Vagina (tissue), 2 donors: ENCODE data around the gene GNA15. TPM values are rescaled to one million over a fixed set of nuclear protein-coding genes. Genes with fewer than 3 reads are reported as not detected.
A peak's percentile ranks its signal among the peaks of the same experiment; 100 is the strongest.

Experiments
- DNase-seq, 2 donors: peaks; one replicate each; pipeline ENCODE4 v3.0.0-alpha.2; 2017; ENCODE audit errors: extremely low spot score in 2 of 2
- H3K27ac ChIP-seq: fragments of 200-600 bp; sonication (generic); one replicate; pipeline ENCODE4 v1.5.1; 2019
- H3K27me3 ChIP-seq: fragments of 200-600 bp; sonication (generic); one replicate; pipeline ENCODE4 v1.5.1; 2019
- H3K36me3 ChIP-seq, 2 donors: fragments of 200-600 bp; sonication (generic); one replicate each; pipeline ENCODE4 v1.5.1; 2017 to 2019
- H3K4me1 ChIP-seq: fragments of 200-600 bp; sonication (generic); one replicate; pipeline ENCODE4 v1.5.1; 2019
- H3K4me3 ChIP-seq, 2 donors: fragments of 200-600 bp; sonication (generic); 1 replicate in 1 of 2; 2 replicates in 1 of 2; pipeline ENCODE4 v1.5.1; 2016 to 2019
- H3K9me3 ChIP-seq: fragments of 200-600 bp; sonication (generic); one replicate; pipeline ENCODE4 v1.5.1; 2019
- POLR2A ChIP-seq, 2 donors: fragments of 450-650 bp; IDR thresholded peaks; one replicate each; pipeline ENCODE4 v1.6.1; 2017; ENCODE audit warnings: antibody characterized with exemption in 2 of 2, mild to moderate bottlenecking in 2 of 2, moderate library complexity in 2 of 2
- POLR2AphosphoS5 ChIP-seq, 2 donors: sonication (generic); formaldehyde crosslinking; IDR thresholded peaks; one replicate each; pipeline ENCODE4 v1.9.0; 2017; ENCODE audit warnings: antibody characterized with exemption in 2 of 2, mild to moderate bottlenecking in 2 of 2, low read depth in 1 of 2; ENCODE audit not compliant: insufficient read depth in 1 of 2
- intact Hi-C: fragments of 100-400 bp; cut with DNase I; formaldehyde crosslinking; loops from one replicate; pipeline ENCODE4 v1.15.1; 2023
- total RNA-seq: library from RNA; depleted of rRNA; stranded (reverse); fragments of >200 nt; gene quantifications from one replicate; pipeline ENCODE4 v1.2.3, GENCODE V29; 2016
- TF ChIP-seq, protein P1 (sequence below), 3 experiments: fragments of 450-650 bp in 2 of 3; fragments of 200-600 bp in 1 of 3; sonication (generic) in 1 of 3; IDR thresholded peaks; one replicate each; pipeline ENCODE4 v1.5.1; 2017 to 2019; ENCODE audit warnings: antibody characterized with exemption in 3 of 3, mild to moderate bottlenecking in 2 of 3, moderate library complexity in 2 of 3

GNA15 gene
- total RNA-seq, 1 donor from 2014 or later = 28.2 TPM

DNA sequence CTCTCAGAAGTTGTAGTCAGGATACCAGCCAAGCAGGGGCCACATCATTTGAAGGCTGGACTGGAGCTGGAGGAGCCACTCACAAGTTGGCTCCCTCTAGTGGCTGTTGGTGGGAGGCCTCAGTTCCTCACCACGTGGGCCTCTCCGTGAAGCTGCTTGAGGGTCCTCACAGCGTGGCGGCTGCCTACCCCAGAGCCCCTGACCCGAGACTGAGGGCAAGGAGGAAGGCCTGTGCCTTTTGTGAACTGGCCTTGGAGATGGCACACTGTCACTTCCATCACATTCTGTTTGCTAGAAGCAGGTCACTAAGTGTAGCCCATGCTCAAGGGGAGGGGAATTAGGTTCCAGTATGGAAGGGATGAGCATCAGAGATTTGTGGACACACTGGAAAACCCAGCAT is 27.1 kb upstream of the GNA15 start:
- H3K4me1 ChIP-seq = peaks cover 46% of the 10 kb centered on the region
- intact Hi-C loops = loop anchor here (5.0 to 10.0 kb wide), 2 partner anchors 41 to 154 kb away; no protein-coding TSS in a partner anchor

DNA sequence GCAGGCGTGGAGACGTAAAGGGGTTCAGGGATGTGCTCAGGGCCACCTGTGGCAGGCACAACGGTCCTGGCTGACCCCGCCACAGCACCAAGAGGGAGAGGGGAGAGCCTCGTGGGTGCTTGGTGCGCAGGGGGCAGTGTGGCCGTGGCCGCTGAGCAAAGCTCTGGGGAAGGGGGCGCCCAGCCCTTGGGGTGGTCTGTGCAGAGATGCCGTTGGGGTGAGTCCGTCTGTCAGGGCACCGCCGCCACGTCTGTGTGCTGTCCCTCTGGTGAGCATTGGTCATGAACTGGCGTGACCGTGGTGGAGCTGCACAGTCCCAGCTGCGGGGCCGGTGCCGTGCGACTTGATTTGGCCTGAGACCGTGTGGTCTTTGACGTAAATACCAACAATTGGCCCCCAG is 26.3 kb upstream of the GNA15 start:
- H3K4me3 ChIP-seq = no peak overlapping the region
- DNase-seq = no peak
- no peak for TF ChIP-seq POLR2A (IDR thresholded peaks at IDR 0.05)
- TF ChIP-seq, protein P1, sequence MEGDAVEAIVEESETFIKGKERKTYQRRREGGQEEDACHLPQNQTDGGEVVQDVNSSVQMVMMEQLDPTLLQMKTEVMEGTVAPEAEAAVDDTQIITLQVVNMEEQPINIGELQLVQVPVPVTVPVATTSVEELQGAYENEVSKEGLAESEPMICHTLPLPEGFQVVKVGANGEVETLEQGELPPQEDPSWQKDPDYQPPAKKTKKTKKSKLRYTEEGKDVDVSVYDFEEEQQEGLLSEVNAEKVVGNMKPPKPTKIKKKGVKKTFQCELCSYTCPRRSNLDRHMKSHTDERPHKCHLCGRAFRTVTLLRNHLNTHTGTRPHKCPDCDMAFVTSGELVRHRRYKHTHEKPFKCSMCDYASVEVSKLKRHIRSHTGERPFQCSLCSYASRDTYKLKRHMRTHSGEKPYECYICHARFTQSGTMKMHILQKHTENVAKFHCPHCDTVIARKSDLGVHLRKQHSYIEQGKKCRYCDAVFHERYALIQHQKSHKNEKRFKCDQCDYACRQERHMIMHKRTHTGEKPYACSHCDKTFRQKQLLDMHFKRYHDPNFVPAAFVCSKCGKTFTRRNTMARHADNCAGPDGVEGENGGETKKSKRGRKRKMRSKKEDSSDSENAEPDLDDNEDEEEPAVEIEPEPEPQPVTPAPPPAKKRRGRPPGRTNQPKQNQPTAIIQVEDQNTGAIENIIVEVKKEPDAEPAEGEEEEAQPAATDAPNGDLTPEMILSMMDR (IDR thresholded peaks at IDR 0.05) = no peak
- no peak for TF ChIP-seq POLR2AphosphoS5 (IDR thresholded peaks at IDR 0.05; ENCODE audit: insufficient read depth in 1 of 2, low read depth in 1 of 2)
- intact Hi-C loops = loop anchor here (5.0 to 10.0 kb wide), 2 partner anchors 42 to 155 kb away; no protein-coding TSS in a partner anchor
- H3K27ac ChIP-seq = no peak overlapping the region
- H3K27me3 ChIP-seq = no peaks in the 10 kb centered on the region
- H3K9me3 ChIP-seq = no peaks in the 10 kb centered on the region
- H3K36me3 ChIP-seq = peaks cover 0 to 3% of the 10 kb centered on the region in 2 donors
- peaks cover 39% of the 10 kb centered on the region for H3K4me1 ChIP-seq

More for the DNA sequence above, 27.1 kb upstream of the GNA15 start:
- H3K36me3 ChIP-seq = no peaks in the 10 kb centered on the region
- H3K27me3 ChIP-seq = no peaks in the 10 kb centered on the region
- no peaks in the 10 kb centered on the region for H3K9me3 ChIP-seq
- DNase-seq = no peak
- TF ChIP-seq, protein P1 (IDR thresholded peaks at IDR 0.05) = peak in 2 of 3 experiments; percentile 59 to 67
- no peak for TF ChIP-seq POLR2AphosphoS5 (IDR thresholded peaks at IDR 0.05; ENCODE audit: insufficient read depth in 1 of 2, low read depth in 1 of 2)
- TF ChIP-seq POLR2A (IDR thresholded peaks at IDR 0.05) = no peak
- H3K27ac ChIP-seq = no peak overlapping the region
- no peak overlapping the region for H3K4me3 ChIP-seq

DNA sequence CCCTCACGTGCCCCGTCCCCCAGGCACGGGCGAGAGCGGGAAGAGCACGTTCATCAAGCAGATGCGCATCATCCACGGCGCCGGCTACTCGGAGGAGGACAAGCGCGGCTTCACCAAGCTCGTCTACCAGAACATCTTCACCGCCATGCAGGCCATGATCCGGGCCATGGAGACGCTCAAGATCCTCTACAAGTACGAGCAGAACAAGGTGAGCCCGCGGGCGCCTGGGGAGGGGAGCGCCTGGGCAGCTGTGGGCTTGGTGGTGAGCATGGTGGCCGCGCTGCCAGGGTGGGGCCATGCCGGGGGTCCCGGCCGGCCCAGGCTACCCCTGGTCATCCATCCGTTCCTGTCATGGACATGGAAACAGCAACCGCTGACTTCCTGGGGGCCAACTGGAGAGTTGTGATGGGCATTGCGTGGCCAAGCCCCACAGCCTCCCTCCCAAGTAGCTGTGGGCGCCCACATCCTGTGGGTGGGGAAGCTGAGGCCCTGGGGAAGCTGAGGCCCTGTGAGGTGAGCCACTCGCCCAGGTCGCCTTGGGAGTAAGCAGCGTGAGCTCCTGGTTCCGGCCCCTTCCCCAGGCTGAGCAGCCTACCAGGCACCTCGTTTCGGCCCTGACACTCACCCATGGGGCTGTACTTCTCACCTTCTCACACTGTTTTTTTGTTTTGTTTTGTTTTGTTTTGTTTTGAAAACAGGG is 25.6 kb upstream of the GNA15 start:
- TF ChIP-seq, protein P1 (IDR thresholded peaks at IDR 0.05) = no peak
- TF ChIP-seq POLR2AphosphoS5 (IDR thresholded peaks at IDR 0.05; ENCODE audit: insufficient read depth in 1 of 2, low read depth in 1 of 2) (no peak), POLR2A (IDR thresholded peaks at IDR 0.05) (no peak)
- Histone ChIP-seq H3K4me3 (no peak overlapping the region), H3K4me1 (peaks cover 31% of the 10 kb centered on the region), H3K27me3 (no peaks in the 10 kb centered on the region), H3K36me3 (peaks cover 0 to 10% of the 10 kb centered on the region in 2 donors), H3K27ac (no peak overlapping the region), H3K9me3 (no peaks in the 10 kb centered on the region)
- DNase-seq = no peak
- intact Hi-C loops = no loop called here

DNA sequence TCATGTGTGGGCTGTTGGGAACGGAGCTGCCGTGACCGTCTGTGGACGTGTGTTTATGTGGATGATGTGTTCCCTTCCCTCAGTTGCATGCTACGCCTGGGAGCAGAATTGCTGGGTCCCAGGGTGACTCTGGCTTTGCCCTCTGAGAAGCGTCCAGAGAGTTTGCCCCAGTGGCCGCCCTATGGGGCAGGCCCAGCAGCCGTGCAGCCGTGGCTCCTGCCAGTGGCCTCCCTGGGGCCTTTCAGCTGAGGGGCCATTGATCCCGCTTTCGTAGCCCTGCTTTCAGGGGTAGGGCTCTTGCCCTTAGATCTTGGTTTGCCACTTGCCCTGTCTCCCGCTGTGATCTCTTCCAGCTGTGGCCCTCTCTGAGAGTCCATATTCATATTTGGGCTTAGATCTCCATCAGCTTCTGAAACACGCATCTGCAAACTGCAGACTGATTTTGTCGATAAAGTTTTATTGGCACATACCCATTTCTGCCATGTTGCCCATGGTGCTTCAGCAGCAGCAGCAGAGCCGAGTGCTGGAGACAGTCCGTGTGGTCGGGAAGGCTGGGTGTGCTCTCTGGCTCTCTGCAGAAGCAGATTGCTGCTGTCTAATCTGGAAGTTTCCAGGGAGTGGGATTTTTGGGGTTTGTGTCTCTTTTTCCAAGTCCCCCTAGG is 24.1 kb upstream of the GNA15 start:
- no peak for DNase-seq
- H3K4me3 ChIP-seq = no peak overlapping the region
- intact Hi-C loops = no loop called here
- H3K36me3 ChIP-seq = peaks cover 0 to 12% of the 10 kb centered on the region in 2 donors
- H3K27me3 ChIP-seq = no peaks in the 10 kb centered on the region
- H3K4me1 ChIP-seq = peaks cover 18% of the 10 kb centered on the region
- H3K27ac ChIP-seq = no peak overlapping the region
- H3K9me3 ChIP-seq = no peaks in the 10 kb centered on the region
- TF ChIP-seq, protein P1 (IDR thresholded peaks at IDR 0.05) = no peak
- no peak for TF ChIP-seq POLR2A (IDR thresholded peaks at IDR 0.05)
- TF ChIP-seq POLR2AphosphoS5 (IDR thresholded peaks at IDR 0.05; ENCODE audit: insufficient read depth in 1 of 2, low read depth in 1 of 2) = no peak
